Measurements from ENCODE around the gene TPD52L1.

DNA sequence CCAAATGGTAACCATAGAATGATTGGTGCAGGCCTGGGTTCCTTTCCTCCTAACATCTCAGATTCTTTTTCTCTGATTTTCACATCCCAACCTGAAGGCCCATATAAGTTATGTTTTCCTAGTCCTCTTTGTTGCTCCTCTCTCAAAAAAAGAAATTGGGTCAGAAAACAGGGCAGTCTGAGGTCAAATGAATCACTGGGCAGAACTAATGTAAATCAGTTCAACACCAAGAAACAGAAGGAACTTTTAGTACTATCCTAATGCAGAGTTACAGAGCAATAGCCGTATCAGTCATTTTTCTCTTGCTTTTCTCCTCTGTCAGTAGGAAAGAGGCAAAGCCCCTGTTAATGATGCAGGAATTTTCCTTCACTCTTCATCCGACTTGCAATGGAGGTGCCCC lies 11.0 kb upstream of the TPD52L1 start:
- TF ChIP-seq, protein P1, sequence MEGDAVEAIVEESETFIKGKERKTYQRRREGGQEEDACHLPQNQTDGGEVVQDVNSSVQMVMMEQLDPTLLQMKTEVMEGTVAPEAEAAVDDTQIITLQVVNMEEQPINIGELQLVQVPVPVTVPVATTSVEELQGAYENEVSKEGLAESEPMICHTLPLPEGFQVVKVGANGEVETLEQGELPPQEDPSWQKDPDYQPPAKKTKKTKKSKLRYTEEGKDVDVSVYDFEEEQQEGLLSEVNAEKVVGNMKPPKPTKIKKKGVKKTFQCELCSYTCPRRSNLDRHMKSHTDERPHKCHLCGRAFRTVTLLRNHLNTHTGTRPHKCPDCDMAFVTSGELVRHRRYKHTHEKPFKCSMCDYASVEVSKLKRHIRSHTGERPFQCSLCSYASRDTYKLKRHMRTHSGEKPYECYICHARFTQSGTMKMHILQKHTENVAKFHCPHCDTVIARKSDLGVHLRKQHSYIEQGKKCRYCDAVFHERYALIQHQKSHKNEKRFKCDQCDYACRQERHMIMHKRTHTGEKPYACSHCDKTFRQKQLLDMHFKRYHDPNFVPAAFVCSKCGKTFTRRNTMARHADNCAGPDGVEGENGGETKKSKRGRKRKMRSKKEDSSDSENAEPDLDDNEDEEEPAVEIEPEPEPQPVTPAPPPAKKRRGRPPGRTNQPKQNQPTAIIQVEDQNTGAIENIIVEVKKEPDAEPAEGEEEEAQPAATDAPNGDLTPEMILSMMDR (IDR thresholded peaks at IDR 0.05; ENCODE audit: low read depth, low read length) = no peak
- no peak for TF ChIP-seq EZH2phosphoT487 (IDR thresholded peaks at IDR 0.05; ENCODE audit: low read depth)

Data from OCI-LY3 (cell line).